DND-41 (cell line): ENCODE results near the gene FAN1.

ENCODE experiments used
- ATAC-seq: fragments of 200-7000 bp; cut with Tn5 transposase; 3 replicates; pipeline ENCODE4 v1.9.1; 2021; ENCODE audit warnings: low read depth; ENCODE audit not compliant: insufficient read depth
- DNase-seq: peaks from one replicate; pipeline ENCODE4 v3.0.0-alpha.2; 2020
- H2AFZ ChIP-seq: 2 replicates; pipeline ENCODE4 v1.6.0; 2012; ENCODE audit warnings: low read depth, low read length
- H3K27ac ChIP-seq: 2 replicates; pipeline ENCODE4 v1.5.1; 2012; ENCODE audit warnings: low read length, inconsistent platforms
- H3K27me3 ChIP-seq: fragments of 200-600 bp; sonication (generic); 2 replicates; pipeline ENCODE4 v1.6.0; 2012; ENCODE audit warnings: low read length, mild to moderate bottlenecking, inconsistent platforms; ENCODE audit not compliant: insufficient read depth, poor library complexity
- H3K36me3 ChIP-seq: 2 replicates; pipeline ENCODE4 v1.5.1; 2012; ENCODE audit warnings: low read length, inconsistent platforms; ENCODE audit not compliant: insufficient read depth
- H3K4me1 ChIP-seq: 2 replicates; pipeline ENCODE4 v1.5.1; 2012; ENCODE audit warnings: mild to moderate bottlenecking, low read length; ENCODE audit not compliant: insufficient read depth
- H3K4me2 ChIP-seq: 2 replicates; pipeline ENCODE4 v1.6.0; 2012; ENCODE audit warnings: mild to moderate bottlenecking, moderate library complexity, low read length, inconsistent platforms; ENCODE audit not compliant: insufficient read depth
- H3K4me3 ChIP-seq, 2 experiments: fragments of 200-600 bp in 1 of 2; shearing (Covaris generic) in 1 of 2; 2 replicates each; pipeline ENCODE4 v1.5.1; 2012 to 2016; ENCODE audit warnings: inconsistent platforms in 2 of 2, low read length in 2 of 2, mild to moderate bottlenecking in 2 of 2, low read depth in 1 of 2, moderate library complexity in 1 of 2
- H3K79me2 ChIP-seq: 2 replicates; pipeline ENCODE4 v1.6.0; 2012; ENCODE audit warnings: low read length, inconsistent platforms; ENCODE audit not compliant: insufficient read depth
- H3K9ac ChIP-seq: 2 replicates; pipeline ENCODE4 v1.6.0; 2012; ENCODE audit warnings: low read depth, mild to moderate bottlenecking, inconsistent platforms, low read length, moderate library complexity
- H3K9me3 ChIP-seq: 2 replicates; pipeline ENCODE4 v1.5.1; 2012; ENCODE audit warnings: low read length, moderate library complexity, mild to moderate bottlenecking, inconsistent platforms; ENCODE audit not compliant: insufficient read depth, severe bottlenecking
- H4K20me1 ChIP-seq: 2 replicates; pipeline ENCODE4 v1.6.0; 2012; ENCODE audit warnings: low read length; ENCODE audit not compliant: insufficient read depth
- CTCF ChIP-seq: IDR thresholded peaks from 2 replicates; pipeline ENCODE4 v1.5.1; 2012; ENCODE audit warnings: borderline replicate concordance, low read length, moderate library complexity, mild to moderate bottlenecking; ENCODE audit not compliant: poor library complexity, severe bottlenecking; ENCODE audit errors: extremely low read depth
- EZH2 ChIP-seq: IDR thresholded peaks from 3 replicates; pipeline ENCODE4 v1.6.1; 2012; ENCODE audit warnings: borderline replicate concordance, low read depth, mild to moderate bottlenecking, moderate library complexity, low read length, inconsistent platforms; ENCODE audit not compliant: severe bottlenecking

The FAN1 gene

GRCh38 chr15:30969724-30970123, 66.0 kb downstream of the FAN1 start:
- H3K9ac ChIP-seq, result no peak overlapping the region
- H3K36me3 ChIP-seq, result peaks cover 43% of the 10 kb centered on the region
- H3K9me3 ChIP-seq, result no peaks in the 10 kb centered on the region
- H2AFZ ChIP-seq, result no peak overlapping the region
- no peak overlapping the region for H3K4me2 ChIP-seq
- no peaks in the 10 kb centered on the region for H3K4me1 ChIP-seq
- no peaks in the 10 kb centered on the region for H3K79me2 ChIP-seq
- ATAC-seq, result no peak
- no peak overlapping the region for H3K4me3 ChIP-seq
- no peak for DNase-seq
- TF ChIP-seq CTCF, result no peak
- H4K20me1 ChIP-seq, result no peaks in the 10 kb centered on the region
- no peak overlapping the region for H3K27ac ChIP-seq
- H3K27me3 ChIP-seq, result no peaks in the 10 kb centered on the region

GRCh38 chr15:30973379-30973778, 69.7 kb downstream of the FAN1 start:
- no peak overlapping the region for H2AFZ ChIP-seq
- H3K79me2 ChIP-seq, result peaks cover 3% of the 10 kb centered on the region; the same call in 1 of the 2 replicates
- H3K9ac ChIP-seq, result no peak overlapping the region
- no peak overlapping the region for H3K4me2 ChIP-seq
- no peak overlapping the region for H3K27ac ChIP-seq
- ATAC-seq (no peak), DNase-seq (no peak)
- TF ChIP-seq CTCF (no peak), EZH2 (no peak)
- no peak overlapping the region for H3K4me3 ChIP-seq
- no peaks in the 10 kb centered on the region for H4K20me1 ChIP-seq
- no peaks in the 10 kb centered on the region for H3K9me3 ChIP-seq
- no peaks in the 10 kb centered on the region for H3K27me3 ChIP-seq
- H3K4me1 ChIP-seq, result no peaks in the 10 kb centered on the region
- H3K36me3 ChIP-seq, result peaks cover 39% of the 10 kb centered on the region; the same call in 1 of the 2 replicates

- H3K79me2 ChIP-seq, result peaks cover 5% of the 10 kb centered on the region; the same call in 1 of the 2 replicates
- H3K27ac ChIP-seq, result no peak overlapping the region
- H3K4me2 ChIP-seq, result no peak overlapping the region
- DNase-seq (no peak), ATAC-seq (no peak)
- TF ChIP-seq EZH2, result no peak
- TF ChIP-seq CTCF, result no peak
- H3K27me3 ChIP-seq, result no peaks in the 10 kb centered on the region
- H2AFZ ChIP-seq, result no peak overlapping the region
- no peaks in the 10 kb centered on the region; the same call in 1 of the 2 replicates for H4K20me1 ChIP-seq
- H3K9ac ChIP-seq, result no peak overlapping the region
- H3K4me1 ChIP-seq, result no peaks in the 10 kb centered on the region
- no peaks in the 10 kb centered on the region for H3K9me3 ChIP-seq
- H3K4me3 ChIP-seq, result no peak overlapping the region
- peaks cover 39% of the 10 kb centered on the region; the same call in 1 of the 2 replicates for H3K36me3 ChIP-seq
Observed at GRCh38 chr15:30974112-30974511, 70.4 kb downstream of the FAN1 start.

- H3K27ac ChIP-seq, result no peak overlapping the region
- TF ChIP-seq CTCF (no peak), EZH2 (no peak)
- H4K20me1 ChIP-seq, result peaks cover 3% of the 10 kb centered on the region
- no peaks in the 10 kb centered on the region for H3K4me1 ChIP-seq
- peaks cover 42% of the 10 kb centered on the region for H3K36me3 ChIP-seq
- H3K9me3 ChIP-seq, result no peaks in the 10 kb centered on the region
- no peak overlapping the region for H3K4me2 ChIP-seq
- no peaks in the 10 kb centered on the region for H3K27me3 ChIP-seq
- no peak overlapping the region for H2AFZ ChIP-seq
- no peak overlapping the region for H3K9ac ChIP-seq
- peaks cover 26% of the 10 kb centered on the region for H3K79me2 ChIP-seq
- ATAC-seq, result no peak
- no peak overlapping the region for H3K4me3 ChIP-seq
- no peak for DNase-seq
Observed at GRCh38 chr15:30978328-30978727, 74.6 kb downstream of the FAN1 start.
